NCI-H187 treated with DMSO at 0.1 percent for 48 hours (cell line): ENCODE data around the gene RABL2B.
"Not testable (repeated sequence)": the region's sequence is repeated elsewhere in the genome, so short reads cannot be mapped to it uniquely, and the experiment has no call there.

Experiments
- DNase-seq: peaks from one replicate; lab custom pipeline; 2025; lab: John Stamatoyannopoulos, UW

Gene RABL2B

GRCh38 chr22:50783033-50783879 is at the start of gene RABL2B:
RABL2B (minus strand) TSS chr22:50783636; CDS start chr22:50782294, 1,342 bp downstream.
- not testable (repeated sequence) for DNase-seq

DNA sequence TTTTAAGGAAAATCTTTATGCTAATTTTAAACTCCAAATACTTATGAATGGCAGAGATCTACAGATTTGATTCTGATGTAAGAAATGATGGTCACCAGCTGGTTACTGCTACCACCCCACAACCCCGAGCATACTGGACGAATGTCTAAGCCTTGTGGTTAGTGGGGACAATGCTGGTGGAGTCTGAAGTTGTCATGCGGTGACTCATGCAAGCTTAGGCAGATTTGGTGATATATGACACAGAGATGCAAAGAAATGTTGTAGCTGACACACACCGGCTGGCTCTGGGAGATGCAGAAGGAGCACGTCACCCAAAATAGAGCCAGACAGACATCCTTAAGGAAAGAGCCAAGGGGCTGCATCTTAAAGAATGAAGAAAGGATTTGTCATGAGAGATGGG is 3.5 kb upstream of the RABL2B start:
- not testable (repeated sequence) for DNase-seq

- DNase-seq: not testable (repeated sequence)
Observed at GRCh38 chr22:50785289-50785688, 1.9 kb upstream of the RABL2B start.

DNA sequence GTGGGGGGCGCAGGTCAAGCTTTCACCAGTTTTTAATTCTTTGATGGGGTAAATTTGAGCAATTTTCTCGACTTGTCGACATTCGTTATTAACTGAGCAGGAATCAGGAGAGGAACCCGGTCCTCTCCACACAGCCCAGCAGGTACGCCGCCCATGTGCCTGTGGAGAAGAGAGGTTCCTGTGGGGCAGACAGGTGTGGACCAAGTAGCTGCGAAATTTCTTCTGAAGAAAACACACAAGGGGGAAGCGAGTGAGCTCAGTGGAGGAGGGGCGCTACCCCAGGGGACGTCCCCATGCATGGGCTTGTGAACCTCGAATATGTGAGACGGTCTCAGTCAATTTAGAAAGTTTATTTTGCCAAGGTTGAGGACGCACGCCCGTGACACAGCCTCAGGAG is 442 bp upstream of the RABL2B start:
- DNase-seq: not testable (repeated sequence)

- DNase-seq: not testable (repeated sequence)
Observed at GRCh38 chr22:50782253-50782652, 1.2 kb downstream of the RABL2B start.

GRCh38 chr22:50780244-50780643 is 3.2 kb downstream of the RABL2B start:
- not testable (repeated sequence) for DNase-seq

DNA sequence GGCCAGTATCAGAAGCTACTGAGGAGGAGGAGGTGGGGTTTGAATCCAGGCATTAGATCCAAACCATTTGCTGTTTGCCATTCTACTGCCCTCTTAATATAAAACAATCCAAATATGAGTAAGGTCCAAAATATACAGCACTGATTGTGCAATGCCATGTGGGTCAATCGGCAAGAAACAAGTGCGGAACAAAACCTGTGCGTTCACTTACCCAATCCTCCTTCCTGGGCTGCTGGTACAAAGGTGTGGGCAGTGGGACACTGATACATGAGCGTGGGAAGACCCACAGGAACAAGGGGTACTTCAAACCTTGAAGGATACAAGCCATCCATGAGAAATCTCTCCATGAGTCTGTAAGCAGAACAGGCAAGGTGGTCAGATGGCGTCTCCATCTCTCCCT is 5.8 kb downstream of the RABL2B start:
- DNase-seq: not testable (repeated sequence)

DNA sequence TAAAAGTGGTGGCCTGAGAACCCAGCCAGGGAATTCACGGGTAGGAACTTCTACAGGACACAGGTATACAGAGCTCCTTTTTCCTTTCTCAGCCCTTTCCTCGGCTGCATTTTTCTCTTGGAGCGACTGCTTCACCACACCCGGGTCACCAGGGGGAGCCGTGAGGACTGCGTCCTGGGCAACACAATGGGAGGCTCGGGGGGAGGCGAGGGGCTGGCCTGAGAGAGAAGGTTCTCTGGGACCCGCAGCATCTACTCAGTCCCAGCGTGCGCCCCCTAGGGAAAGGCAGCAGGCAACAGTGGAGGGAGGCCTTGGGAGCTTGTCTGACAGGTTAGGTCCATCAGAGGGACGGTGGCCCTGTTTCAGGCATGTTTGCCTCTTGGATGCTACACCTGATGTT is 8.3 kb downstream of the RABL2B start:
- DNase-seq: not testable (repeated sequence)

GRCh38 chr22:50764288-50764687 is 19.1 kb downstream of the RABL2B start:
- not testable (repeated sequence) for DNase-seq

GRCh38 chr22:50761829-50762228 is 21.6 kb downstream of the RABL2B start:
- DNase-seq: not testable (repeated sequence)

DNA sequence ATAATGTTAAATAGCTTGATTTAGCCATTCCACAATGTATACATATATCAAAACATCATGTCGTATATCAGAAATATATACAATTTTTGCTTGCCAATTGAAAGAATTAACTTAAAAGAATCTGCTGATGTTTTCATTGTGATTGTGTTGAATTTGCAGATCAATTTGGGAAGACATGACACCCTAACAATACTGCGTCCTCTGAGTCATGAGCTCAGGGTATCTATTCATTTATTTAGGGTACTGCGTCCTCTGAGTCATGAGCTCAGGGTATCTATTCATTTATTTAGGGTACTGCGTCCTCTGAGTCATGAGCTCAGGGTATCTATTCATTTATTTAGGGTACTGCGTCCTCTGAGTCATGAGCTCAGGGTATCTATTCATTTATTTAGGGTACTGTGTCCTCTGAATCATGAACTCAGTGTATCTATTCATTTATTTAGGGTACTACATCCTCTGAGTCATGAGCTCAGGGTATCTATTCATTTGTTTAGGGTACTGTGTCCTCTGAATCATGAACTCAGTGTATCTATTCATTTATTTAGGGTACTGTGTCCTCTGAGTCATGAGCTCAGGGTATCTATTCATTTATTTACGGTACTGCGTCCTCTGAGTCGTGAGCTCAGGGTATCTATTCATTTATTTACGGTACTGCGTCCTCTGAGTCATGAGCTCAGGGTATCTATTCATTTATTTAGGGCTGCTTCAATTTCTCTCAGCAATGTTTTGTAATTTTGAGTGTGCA is 23.7 kb downstream of the RABL2B start:
- not testable (repeated sequence) for DNase-seq

DNA sequence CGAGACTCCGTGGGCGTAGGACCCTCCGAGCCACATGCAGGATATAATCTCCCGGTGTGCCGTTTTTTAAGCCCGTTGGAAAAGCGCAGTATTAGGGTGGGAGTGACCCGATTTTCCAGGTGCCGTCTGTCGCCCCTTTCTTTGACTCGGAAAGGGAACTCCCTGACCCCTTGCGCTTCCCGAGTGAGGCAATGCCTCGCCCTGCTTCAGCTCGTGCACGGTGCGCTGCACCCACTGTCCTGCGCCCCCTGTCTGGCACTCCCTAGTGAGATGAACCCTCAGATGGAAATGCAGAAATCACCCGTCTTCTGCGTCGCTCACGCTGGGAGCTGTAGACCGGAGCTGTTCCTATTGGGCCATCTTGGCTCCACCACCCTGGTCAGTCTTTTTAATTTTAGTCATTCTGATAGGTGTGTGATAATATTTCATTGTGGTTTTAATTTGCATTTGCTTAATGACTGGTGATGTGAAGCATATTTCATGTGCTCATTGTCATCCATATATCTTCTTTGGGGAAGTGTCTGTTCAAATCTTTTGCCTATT is 26.4 kb downstream of the RABL2B start:
- DNase-seq: not testable (repeated sequence)

- not testable (repeated sequence) for DNase-seq
Observed at GRCh38 chr22:50756406-50756805, 27.0 kb downstream of the RABL2B start.

GRCh38 chr22:50755251-50755650 is 28.2 kb downstream of the RABL2B start:
- not testable (repeated sequence) for DNase-seq

DNA sequence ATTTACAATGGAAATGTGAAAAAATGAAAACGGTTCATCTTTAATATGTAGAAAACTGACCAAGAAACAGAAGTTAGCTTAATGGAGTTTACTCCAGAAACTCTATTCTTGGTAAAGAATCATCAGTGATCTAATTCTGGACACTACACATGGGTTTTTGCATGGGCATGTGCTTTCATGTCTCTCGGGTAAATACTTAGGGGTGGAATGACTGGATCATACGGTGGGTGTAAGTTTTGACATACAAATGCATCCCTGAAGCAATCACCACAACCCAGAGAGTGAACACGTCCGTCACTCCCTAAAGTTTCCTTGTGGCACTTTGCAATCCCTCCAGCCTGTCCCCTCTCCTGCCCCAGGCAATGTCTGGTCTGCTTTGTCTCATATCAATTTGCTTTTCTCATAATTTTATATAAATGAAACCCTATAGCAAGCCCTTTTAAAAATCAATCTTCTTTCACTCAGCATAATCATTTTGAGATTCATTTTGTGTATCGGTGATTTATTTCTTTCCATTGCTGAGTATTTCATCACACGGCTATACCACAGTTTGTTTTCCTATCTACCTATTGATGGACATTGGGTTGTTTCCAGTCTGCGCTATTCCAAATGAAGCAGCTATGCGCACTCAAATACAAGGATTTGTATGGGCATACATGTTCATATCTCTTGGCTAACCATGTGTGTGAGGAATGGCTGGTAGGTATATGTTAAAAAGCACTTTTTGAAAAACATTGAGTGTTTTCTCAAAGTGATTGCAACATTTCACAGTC is 33.9 kb downstream of the RABL2B start:
- DNase-seq: not testable (repeated sequence)

DNA sequence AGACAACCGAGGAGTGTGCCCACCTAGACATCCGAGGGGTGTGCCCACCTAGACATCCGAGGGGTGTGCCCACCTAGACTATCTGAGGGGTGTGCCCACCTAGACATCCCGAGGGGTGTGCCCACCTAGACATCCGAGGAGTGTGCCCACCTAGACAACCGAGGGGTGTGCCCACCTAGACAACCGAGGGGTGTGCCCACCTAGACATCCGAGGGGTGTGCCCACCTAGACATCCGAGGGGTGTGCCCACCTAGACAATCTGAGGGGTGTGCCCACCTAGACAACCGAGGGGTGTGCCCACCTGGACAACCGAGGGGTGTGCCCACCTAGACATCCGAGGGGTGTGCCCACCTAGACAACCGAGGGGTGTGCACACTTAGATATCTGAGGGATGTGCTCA is 34.8 kb downstream of the RABL2B start:
- DNase-seq: not testable (repeated sequence)

- not testable (repeated sequence) for DNase-seq
Observed at GRCh38 chr22:50747521-50747920, 35.9 kb downstream of the RABL2B start.

- DNase-seq: not testable (repeated sequence)
Observed at GRCh38 chr22:50744424-50744823, 39.0 kb downstream of the RABL2B start.

DNA sequence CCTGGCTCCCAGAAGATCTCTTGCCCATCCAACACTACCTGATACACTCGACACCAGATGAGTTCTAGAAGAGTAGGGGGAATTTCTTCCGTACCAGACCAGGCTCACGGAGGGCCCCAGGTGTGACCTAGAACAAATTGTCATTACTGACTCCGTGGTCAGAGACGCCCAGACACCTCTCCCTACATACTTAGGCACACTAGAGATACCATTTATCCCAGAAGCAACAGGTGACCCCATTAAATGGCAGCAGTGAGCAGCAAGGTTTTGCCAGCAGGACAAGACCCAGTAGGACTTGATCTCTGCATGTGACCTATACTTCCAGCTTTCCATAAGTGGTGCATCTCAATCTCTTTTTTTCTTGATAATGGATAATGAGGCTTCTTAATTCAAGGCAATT is 42.7 kb downstream of the RABL2B start:
- not testable (repeated sequence) for DNase-seq

GRCh38 chr22:50739894-50740293 is 43.5 kb downstream of the RABL2B start:
- no peak for DNase-seq

GRCh38 chr22:50739279-50739691 is 44.2 kb downstream of the RABL2B start:
- no peak for DNase-seq
